ENCODE data around the gene PFN3.
"Not testable (repeated sequence)": the region's sequence is repeated elsewhere in the genome, so short reads cannot be mapped to it uniquely, and the experiment has no call there.

The PFN3 gene

GRCh38 chr5:177370488-177371119, 29.9 kb downstream of the PFN3 start:
- DNase-seq, result peak; percentile 38

GRCh38 chr5:177369645-177370440, 30.6 kb downstream of the PFN3 start:
- DNase-seq, result no peak

- DNase-seq, result no peak
Measured at GRCh38 chr5:177368869-177369644, 31.4 kb downstream of the PFN3 start.

- no peak for DNase-seq
Measured at GRCh38 chr5:177367981-177368868, 32.2 kb downstream of the PFN3 start.

- no peak for DNase-seq
Measured at GRCh38 chr5:177367323-177367848, 33.1 kb downstream of the PFN3 start.

GRCh38 chr5:177366528-177367322, 33.7 kb downstream of the PFN3 start:
- DNase-seq, result peak; percentile 22

GRCh38 chr5:177365845-177366527, 34.5 kb downstream of the PFN3 start:
- DNase-seq, result no peak

GRCh38 chr5:177364159-177364962, 36.1 kb downstream of the PFN3 start:
- no peak for DNase-seq

GRCh38 chr5:177363565-177363964, 36.9 kb downstream of the PFN3 start:
- no peak for DNase-seq

GRCh38 chr5:177362610-177363507, 37.6 kb downstream of the PFN3 start:
- DNase-seq, result no peak

GRCh38 chr5:177362292-177362609, 38.2 kb downstream of the PFN3 start:
- no peak for DNase-seq

- no peak for DNase-seq
Measured at GRCh38 chr5:177361418-177362291, 38.8 kb downstream of the PFN3 start.

GRCh38 chr5:177360740-177361139, 39.7 kb downstream of the PFN3 start:
- not testable (repeated sequence) for DNase-seq

- no peak for DNase-seq
Measured at GRCh38 chr5:177359860-177360259, 40.6 kb downstream of the PFN3 start.

GRCh38 chr5:177359451-177359851, 41.0 kb downstream of the PFN3 start:
- no peak for DNase-seq

- no peak for DNase-seq
Measured at GRCh38 chr5:177358370-177358819, 42.1 kb downstream of the PFN3 start.

GRCh38 chr5:177357459-177358351, 42.8 kb downstream of the PFN3 start, which contains the start of gene RGS14:
Gene RGS14, plus strand, starts transcription at chr5:177357924. Its CDS starts 101 bp downstream, at chr5:177358025.
- DNase-seq, result peak; percentile 29

Data from NCI-H187 treated with DMSO at 0.1 percent for 48 hours (cell line).